Activated T-cell treated with anti-CD3 and anti-CD28 coated beads for 48 hours (primary cell): ENCODE data around the gene BMP7.

Experiments used
- DNase-seq: peaks from one replicate; pipeline ENCODE4 v3.0.0-alpha.2; 2020; ENCODE audit warnings: low read depth

Gene BMP7

DNA sequence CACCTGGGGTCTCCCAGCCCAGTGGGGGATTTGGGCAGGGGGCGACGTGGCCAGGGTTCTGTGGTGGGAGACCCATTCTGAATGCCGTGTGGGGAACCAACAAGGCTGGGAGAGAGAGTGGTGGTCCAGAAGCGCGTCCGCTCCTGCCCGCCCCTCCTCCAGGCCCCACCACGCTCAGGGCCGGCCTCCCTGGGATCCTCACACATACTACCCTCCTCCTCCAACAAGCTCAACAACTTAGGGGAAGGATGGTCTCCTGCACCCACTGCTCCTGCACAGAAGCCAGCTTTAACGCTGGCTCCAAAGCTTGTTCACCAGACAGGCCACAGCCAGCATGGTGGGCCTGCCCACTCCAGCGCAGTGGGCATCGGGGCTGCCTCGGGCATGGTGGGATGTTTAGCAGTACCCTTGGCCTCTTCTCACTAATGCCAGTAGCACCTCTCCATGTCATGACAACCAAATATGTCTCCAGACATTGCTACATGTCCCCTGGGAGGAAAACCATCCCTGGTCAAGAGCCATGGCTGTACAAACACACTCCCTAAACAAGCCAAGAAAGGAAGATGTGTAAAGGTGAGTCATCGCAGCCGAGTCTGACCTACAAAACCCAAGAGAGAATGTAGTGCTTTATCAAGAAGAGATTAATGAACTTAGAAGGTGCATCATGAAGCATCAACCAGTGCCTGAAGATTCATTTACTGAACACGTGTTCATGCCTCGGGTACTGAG is 75.7 kb downstream of the BMP7 start:
- no peak for DNase-seq

GRCh38 chr20:57189713-57190112 is 76.7 kb downstream of the BMP7 start:
- no peak for DNase-seq

GRCh38 chr20:57188576-57189079 is 77.8 kb downstream of the BMP7 start:
- no peak for DNase-seq

- DNase-seq: no peak
Measured at GRCh38 chr20:57188056-57188455, 78.4 kb downstream of the BMP7 start.

DNA sequence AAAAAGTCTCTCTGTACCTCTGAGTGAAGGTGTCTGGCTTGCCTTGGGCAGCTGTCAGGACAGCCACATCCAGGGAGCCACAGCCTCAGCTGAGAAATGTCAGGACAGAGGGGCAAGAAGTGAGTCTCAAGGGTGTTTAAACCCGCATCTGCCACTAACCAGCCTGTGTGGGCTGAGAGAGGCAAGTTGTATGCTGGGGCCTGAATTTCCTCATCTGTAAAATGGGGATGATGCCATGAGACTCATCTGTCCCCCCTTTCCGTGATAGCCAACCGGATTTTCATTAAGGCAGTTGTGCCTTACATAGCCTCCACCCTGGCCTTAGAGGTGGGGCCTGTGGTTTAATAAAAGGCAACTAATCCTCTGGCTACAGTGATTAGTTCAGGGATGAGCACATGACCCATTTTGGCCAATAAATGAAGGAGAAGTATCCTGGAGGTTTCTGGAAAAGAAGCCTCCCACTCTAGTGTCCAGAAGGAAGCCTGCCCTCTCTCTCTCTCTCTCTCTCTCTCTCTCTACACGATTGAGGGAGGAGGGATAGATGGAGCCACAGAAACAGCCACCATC is 79.3 kb downstream of the BMP7 start:
- no peak for DNase-seq

DNA sequence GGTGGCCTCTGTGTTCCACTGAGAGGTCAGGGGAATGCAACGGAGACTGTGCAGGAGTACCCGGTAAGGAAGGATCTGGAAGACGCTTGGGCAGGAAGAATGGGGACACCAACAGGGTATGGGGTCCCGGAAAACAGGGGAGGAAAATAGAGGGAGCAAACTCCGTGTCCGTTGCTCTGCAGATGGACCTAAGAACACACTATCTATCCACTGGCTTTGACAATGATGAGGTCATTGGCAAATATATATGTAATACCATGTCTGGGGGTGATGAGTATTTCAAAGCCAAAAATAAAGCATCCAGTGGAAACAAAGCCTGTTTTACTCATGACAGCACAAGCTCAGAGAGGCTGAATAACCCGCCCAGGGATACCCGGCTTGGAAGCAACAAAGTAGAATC is 80.2 kb downstream of the BMP7 start:
- DNase-seq: no peak

- DNase-seq: no peak
Measured at GRCh38 chr20:57185188-57185743, 81.2 kb downstream of the BMP7 start.

- no peak for DNase-seq
Measured at GRCh38 chr20:57183457-57184009, 82.9 kb downstream of the BMP7 start.

DNA sequence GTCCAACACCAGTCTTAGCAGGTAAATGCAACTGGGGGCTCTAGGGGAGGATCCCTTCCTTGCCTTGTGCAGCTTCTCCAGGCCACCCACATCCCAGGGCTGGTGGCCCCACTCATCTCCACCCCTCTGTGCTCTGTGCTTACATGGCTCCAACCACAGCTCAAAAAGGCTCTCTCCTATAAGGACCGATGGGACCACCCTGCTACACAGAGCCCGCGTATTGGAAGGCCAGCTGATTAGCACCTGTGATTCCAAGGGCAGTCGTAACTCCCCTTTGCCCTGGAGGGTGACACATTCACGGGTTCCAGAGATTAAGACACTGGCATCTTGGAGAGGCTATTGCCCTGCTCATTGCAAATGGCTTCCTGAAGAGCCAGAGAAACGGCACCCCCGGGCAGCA is 84.8 kb downstream of the BMP7 start:
- DNase-seq: no peak

DNA sequence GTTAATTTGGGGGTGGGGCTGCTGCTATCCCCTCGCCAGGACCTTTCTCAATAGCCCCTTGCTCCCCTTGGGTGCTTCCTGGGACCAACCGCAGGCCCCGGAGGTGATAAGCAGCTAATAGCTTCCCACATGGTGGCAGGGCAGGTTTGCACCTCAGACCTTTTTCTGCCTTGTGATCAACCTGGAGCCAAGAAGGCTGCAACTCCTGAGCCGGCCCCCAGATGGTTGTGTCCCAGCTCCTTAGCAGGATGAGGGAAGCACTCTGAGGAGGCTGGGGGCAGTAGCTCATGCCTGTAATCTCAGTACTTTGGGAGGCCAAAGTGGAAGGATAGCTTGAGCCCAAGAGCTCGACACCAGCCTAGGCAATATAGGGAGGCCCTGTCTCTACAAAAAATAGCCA is 85.5 kb downstream of the BMP7 start:
- DNase-seq: no peak

GRCh38 chr20:57180387-57180786 is 86.1 kb downstream of the BMP7 start:
- DNase-seq: no peak

GRCh38 chr20:57179265-57179664 is 87.2 kb downstream of the BMP7 start:
- DNase-seq: no peak

DNA sequence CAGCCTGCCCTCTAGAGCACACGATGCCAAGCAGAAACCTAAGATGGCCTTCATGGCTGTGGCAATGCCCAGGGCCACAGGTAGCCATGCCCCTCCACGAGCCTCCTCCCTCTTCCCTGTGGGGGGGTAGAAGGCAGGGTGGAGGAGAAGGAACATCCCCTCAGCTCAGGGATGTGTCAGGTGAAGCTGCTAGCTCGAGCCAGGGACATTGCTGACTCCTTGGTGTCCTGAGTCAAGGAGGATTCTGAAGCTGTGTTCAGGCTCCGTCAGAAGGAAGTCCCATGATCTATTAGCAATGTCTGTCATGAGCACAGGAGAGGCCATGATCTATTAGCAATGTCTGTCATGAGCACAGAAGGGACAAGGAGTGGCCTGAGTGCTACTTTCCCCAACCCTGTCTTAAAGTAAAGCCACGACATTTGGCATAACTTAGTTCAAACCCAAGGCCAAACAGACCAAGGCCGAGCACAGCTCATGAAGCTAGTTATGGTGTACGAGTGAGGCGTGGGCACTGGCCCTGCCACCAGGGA is 87.8 kb downstream of the BMP7 start:
- no peak for DNase-seq

DNA sequence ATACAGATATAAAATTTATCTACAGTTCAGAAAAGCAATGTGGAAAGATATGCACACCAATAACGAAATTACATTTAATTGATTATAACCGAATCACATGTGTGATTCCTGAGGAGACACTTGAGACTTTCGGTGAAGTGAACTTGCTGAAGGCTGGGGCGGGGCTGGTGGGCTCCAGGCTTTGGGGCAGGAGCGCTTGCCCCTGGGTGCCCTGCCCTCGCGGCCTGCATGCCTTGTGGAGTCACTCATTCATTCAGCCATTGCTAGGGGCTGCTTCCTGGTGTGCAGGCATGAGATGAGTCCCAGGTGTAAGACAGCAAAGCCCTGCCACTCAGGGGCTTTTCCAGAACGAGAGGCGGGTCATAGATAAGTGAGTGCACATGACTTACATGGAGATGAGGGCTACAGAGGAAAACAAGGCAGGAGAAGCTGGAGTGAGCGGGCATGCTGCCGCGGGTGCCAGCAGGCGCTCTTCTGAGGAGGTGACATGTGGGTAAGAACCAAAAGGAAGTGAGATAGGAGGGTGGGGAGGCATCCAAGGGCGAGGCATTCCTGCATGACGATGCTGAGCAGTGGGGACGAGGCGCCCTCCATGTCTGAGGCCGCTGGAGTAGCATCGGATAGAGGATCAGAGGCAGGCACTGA is 88.7 kb downstream of the BMP7 start:
- no peak for DNase-seq

GRCh38 chr20:57176842-57177241 is 89.6 kb downstream of the BMP7 start:
- no peak for DNase-seq

GRCh38 chr20:57175397-57176010 is 90.9 kb downstream of the BMP7 start:
- DNase-seq: no peak

GRCh38 chr20:57174737-57175136 is 91.7 kb downstream of the BMP7 start:
- no peak for DNase-seq

GRCh38 chr20:57173986-57174385 is 92.5 kb downstream of the BMP7 start:
- no peak for DNase-seq

GRCh38 chr20:57173041-57173440 is 93.4 kb downstream of the BMP7 start:
- no peak for DNase-seq

DNA sequence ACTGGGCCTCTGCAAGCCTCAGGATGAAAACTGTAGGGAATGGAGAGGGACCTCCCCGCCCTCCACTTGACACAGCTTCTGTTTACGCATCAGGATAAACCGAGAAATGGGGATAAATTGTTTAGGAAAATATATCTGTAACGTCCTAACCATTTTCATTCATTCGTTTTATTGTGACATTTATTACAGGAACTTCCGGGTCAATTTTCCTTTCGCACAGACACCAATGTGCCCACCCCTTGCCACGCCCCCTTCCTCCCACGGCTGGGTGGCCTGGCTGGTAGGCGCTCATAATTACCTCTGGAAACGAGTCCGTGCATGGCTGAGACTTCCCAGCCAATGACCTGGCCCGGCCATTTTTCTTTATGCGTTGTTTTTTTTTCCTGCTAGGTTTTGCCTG is 96.1 kb downstream of the BMP7 start:
- DNase-seq: no peak

- DNase-seq: no peak
Measured at GRCh38 chr20:57169162-57169561, 97.3 kb downstream of the BMP7 start.
